HG03432 (cell line): Measurements from ENCODE around the gene CITED4.

Experiments
- ATAC-seq: cut with Tn5 transposase; IDR thresholded peaks from one replicate; pipeline ENCODE4 v1.9.1; 2021; ENCODE audit warnings: mild to moderate bottlenecking, moderate library complexity; ENCODE audit not compliant: unreplicated experiment

The CITED4 gene

GRCh38 chr1:40855513-40855912, 6.7 kb downstream of the CITED4 start:
- ATAC-seq = no peak

- ATAC-seq = no peak
These were observed 8.3 kb downstream of the CITED4 start for GRCh38 chr1:40853885-40854170.

- ATAC-seq = no peak
These were observed 8.9 kb downstream of the CITED4 start for GRCh38 chr1:40853113-40853884.

GRCh38 chr1:40851643-40852042, 10.5 kb downstream of the CITED4 start:
- ATAC-seq = no peak

GRCh38 chr1:40849801-40850592, 12.2 kb downstream of the CITED4 start:
- ATAC-seq = peak; percentile 67

- no peak for ATAC-seq
These were observed 13.5 kb downstream of the CITED4 start for GRCh38 chr1:40848530-40849189.

- no peak for ATAC-seq
These were observed 15.0 kb downstream of the CITED4 start for GRCh38 chr1:40847023-40847745.

- ATAC-seq = no peak
These were observed 16.3 kb downstream of the CITED4 start for GRCh38 chr1:40845895-40846294.

- no peak for ATAC-seq
These were observed 17.0 kb downstream of the CITED4 start for GRCh38 chr1:40844887-40845878.

GRCh38 chr1:40844079-40844478, 18.1 kb downstream of the CITED4 start:
- ATAC-seq = no peak

- ATAC-seq = no peak
These were observed 19.5 kb downstream of the CITED4 start for GRCh38 chr1:40842691-40843090.

- no peak for ATAC-seq
These were observed 20.0 kb downstream of the CITED4 start for GRCh38 chr1:40842207-40842606.

- ATAC-seq = no peak
These were observed 20.6 kb downstream of the CITED4 start for GRCh38 chr1:40841602-40842001.

GRCh38 chr1:40840526-40841323, 21.4 kb downstream of the CITED4 start:
- ATAC-seq = no peak

GRCh38 chr1:40839943-40840335, 22.2 kb downstream of the CITED4 start:
- ATAC-seq = no peak

- ATAC-seq = no peak
These were observed 22.9 kb downstream of the CITED4 start for GRCh38 chr1:40838980-40839942.

GRCh38 chr1:40838045-40838979, 23.9 kb downstream of the CITED4 start:
- ATAC-seq = no peak
